SK-MEL-5 (cell line): ENCODE data around the gene LUZP4. TPM values are rescaled to one million over a fixed set of nuclear protein-coding genes. Genes with fewer than 3 reads are reported as not detected.

ENCODE experiments used
- DNase-seq: peaks from one replicate; pipeline ENCODE4 v3.0.0-alpha.2; 2016; ENCODE audit warnings: low read depth, low spot score
- in situ Hi-C: cut with HindIII; loops from 2 replicates; pipeline ENCODE4 v1.10.0; 2016; ENCODE audit warnings: low sequenced_read_pairs, high pct_unique_total_duplicates, low pct_unique_long_range_greater_than_20kb
- polyA plus RNA-seq, 2 experiments: library from polyadenylated mRNA; depleted of rRNA; stranded (reverse); fragments of >200 nt; gene quantifications; 2 replicates each; pipeline ENCODE4 v1.2.3, GENCODE V29; 2015
- total RNA-seq: library from RNA; depleted of rRNA; stranded (reverse); fragments of >200 nt; shearing (Covaris generic); gene quantifications from 2 replicates; pipeline ENCODE4 v1.2.3, GENCODE V29; 2014; rRNA removed

LUZP4 gene
- total RNA-seq = 19.1 and 22.2 TPM in 2 replicates
- polyA plus RNA-seq (2015; cell fraction: cytosol; rRNA removed) = 4.3 and 4.6 TPM in 2 replicates
- polyA plus RNA-seq (2015; cell fraction: nucleus; rRNA removed) = 2.1 and 3.6 TPM in 2 replicates

GRCh38 chrX:115289465-115289864 lies at the start of gene LUZP4:
TSS of gene LUZP4 (plus strand) at chrX:115289715. CDS start at chrX:115289760, 45 bp downstream.
- in situ Hi-C loops = no loop called here
- no peak for DNase-seq

DNA sequence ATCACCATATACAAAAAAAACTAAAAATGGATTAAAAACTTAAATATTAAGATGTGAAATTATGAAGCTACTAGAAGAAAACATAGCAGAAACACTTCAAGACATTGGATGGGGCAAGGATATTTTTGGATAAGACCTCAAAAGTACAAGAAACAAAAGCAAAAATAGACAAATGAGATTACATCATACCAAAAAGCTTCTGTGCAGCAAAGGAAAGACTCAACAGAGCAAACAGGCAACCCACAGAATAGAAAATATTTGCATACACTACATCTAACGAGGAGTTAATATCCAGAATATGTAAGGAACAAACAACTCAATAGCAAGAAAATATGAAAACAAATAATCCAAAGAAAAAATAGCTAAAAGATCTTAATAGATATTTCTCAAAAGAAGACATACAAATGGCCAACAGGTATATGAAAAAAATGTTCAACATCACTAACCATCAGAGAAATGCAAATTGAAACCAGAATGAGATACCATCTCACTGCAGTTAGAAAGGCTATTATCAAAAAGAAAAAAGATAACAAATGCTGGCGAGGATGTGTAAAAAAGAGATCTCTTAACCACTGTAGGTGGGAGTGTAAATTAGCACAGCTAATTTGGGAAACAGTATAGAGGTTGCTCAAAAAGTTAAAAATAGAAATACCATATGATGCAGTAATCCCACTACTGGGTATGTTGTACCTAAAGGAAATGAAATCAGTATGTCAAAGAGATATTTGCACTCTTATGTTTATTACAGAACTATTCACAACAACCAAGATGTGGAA lies 37.9 kb upstream of the LUZP4 start:
- in situ Hi-C loops = no loop called here
- DNase-seq = no peak

GRCh38 chrX:115255003-115255402 lies 34.5 kb upstream of the LUZP4 start:
- in situ Hi-C loops = no loop called here

DNA sequence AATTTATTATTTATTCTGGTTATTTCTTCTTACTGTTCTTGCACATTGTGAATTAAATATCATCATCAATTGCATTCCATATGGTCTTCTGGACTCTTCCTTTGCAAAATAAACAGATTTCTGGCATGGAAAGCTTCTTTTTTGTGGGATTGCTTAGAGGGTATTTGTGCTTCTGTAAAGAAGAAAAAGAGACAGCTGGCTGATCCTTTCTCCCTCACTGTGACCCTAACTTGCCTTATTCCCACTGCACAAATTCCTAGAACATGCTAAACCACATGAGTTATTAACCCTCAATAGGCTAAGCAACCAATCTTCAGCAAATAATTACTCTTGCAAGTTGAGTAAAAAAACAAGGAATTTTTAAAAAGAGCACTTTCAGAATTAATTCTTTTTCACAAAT lies 31.8 kb upstream of the LUZP4 start:
- no peak for DNase-seq
- in situ Hi-C loops = no loop called here

More at GRCh38 chrX:115255003-115255402, 34.5 kb upstream of the LUZP4 start:
- no peak for DNase-seq

DNA sequence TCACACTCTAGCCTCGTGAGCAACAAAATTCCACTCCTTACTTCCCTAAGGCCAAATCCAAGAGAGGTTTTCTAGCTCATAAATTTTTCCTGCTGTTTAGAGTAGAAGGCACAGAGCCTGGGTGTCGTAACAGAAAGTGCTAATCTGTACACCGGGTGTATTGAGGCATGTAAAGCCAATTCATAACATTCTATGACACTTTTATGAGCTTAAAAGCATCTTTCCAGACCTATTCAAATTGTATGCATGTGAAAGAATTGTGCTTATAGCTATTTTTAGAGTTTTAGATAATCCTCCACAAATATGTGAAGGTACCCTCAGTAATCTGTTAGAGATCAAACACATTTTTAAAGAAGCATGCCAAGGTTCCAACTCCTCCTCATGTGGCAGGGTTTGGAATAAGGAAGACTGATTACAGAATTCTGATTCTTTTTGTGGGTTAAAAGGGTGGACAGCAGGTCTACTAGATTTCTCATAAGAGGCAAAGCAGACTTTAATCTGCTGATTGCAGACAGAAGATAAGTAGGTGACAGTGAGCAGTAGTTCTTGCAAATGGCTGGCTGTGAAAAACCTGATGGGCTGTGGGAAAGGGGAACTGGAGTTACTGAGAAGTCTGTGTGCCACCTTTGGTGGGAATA lies 30.2 kb upstream of the LUZP4 start:
- no peak for DNase-seq
- in situ Hi-C loops = no loop called here

- in situ Hi-C loops = no loop called here
- no peak for DNase-seq
These were observed 29.2 kb upstream of the LUZP4 start for GRCh38 chrX:115260330-115260729.

- DNase-seq = no peak
- in situ Hi-C loops = no loop called here
These were observed 28.4 kb upstream of the LUZP4 start for GRCh38 chrX:115261148-115261547.

DNA sequence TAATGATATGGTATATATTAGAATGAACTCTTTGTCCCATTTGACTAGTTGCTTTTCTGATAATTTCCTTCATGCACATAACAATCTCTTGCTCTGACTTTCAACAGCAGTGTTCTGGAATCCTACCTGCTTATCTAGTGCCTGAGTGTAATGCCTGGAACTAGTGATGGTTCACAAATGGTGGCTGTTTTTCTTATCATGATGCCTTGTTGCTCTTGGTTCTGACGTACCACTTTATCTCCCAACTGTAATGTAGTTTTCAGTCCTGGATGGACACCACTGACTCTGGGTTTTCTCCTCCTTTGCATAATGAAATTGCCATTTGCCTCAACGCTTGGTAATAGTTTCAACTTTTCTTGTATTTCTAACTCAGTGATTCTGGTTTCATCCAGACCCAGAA lies 25.5 kb upstream of the LUZP4 start:
- DNase-seq = no peak
- in situ Hi-C loops = no loop called here

GRCh38 chrX:115266300-115266699 lies 23.2 kb upstream of the LUZP4 start:
- in situ Hi-C loops = no loop called here
- DNase-seq = no peak

DNA sequence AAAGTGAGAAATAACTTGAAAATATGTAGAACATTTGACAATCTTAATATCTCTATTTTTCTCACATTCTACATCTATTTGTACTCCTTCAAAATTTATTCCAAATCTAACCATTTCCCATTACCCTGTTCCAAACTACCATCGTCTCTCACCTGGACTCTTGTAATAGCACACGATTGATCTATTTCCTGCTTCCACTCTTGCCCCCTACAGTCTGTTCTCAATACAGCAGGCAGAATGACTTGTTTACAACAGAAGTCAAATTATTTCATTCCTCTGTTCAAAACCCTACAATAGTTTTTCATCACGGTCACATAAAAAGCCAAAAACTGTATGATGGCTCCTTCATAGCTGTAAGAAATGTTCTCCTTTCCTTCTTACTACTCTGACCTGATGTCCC lies 21.1 kb upstream of the LUZP4 start:
- peak; percentile 30 for DNase-seq

DNA sequence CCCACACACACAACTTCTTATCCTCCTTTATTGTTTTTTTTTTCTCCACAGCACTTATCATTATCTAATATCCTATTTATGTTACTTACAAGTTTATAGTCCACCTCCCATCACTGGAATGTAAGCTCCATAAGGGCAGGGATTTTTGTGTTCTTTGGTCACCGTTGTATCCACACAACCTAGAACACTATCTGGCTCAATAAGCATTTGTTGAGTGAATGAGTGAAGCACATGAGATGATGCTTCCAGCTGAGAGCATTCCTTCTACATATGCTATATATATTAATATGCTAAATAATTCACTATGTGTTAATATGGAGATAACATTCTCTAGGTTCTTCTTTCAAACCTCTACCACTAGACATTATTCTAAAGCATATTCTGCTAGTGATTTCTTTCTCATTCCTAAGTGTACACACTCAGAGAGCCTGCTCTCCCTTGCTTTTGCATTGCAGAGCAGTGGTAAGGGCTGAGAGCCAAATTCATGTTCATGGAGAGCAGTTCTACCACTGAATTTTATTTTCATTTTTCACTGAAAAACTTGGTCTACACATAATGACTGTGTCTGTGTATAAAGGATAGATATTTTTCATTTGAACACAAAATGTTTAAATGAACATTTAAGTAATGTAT lies 20.3 kb upstream of the LUZP4 start:
- in situ Hi-C loops = no loop called here
- DNase-seq = no peak

More for the DNA sequence above, 21.1 kb upstream of the LUZP4 start:
- in situ Hi-C loops = no loop called here

DNA sequence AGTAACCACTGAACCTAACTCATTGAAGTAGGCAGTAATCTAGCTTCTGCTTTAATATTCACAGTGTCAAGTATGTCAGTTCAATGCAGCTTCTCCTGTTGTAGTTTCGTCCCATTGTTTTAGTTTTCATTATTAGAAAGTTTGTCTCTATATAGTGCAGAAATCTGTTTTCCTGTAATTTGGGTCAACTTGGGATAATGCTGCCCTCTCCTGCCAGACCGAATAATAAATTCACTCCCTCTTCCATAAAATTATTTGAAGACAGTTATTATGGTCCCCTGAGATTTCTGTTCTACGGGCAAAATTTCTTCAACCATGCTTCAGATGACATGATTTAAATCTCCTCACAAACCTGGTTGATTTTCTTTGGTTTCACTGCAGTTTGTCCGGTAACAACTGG lies 4.6 kb upstream of the LUZP4 start:
- peak; percentile 28 for DNase-seq
- in situ Hi-C loops = no loop called here

GRCh38 chrX:115297189-115297588 lies 7.7 kb downstream of the LUZP4 start:
- in situ Hi-C loops = no loop called here
- DNase-seq = no peak

GRCh38 chrX:115311139-115311538 lies 21.6 kb downstream of the LUZP4 start:
- in situ Hi-C loops = no loop called here

DNA sequence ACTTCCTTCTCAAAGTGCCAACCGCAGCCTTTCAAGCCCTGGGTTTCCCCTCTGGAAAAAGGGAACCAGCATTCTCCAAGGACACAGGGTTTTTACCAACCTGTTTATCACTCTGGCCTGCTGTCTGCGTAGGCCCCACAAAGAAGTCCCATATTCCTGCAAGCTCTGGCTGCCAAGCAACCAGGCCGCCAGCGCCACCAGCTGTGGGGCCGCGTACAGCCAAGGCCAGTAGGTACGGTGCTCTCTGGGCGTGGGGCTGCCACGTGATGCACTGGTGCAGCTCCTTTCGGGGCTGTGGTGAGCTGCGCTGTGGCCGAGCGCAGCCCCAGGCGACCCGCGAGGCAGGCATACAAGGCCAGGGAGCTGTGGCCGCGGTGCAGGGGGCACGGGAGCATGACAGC lies 22.1 kb downstream of the LUZP4 start:
- DNase-seq = no peak
- in situ Hi-C loops = no loop called here

More at GRCh38 chrX:115311139-115311538, 21.6 kb downstream of the LUZP4 start:
- no peak for DNase-seq

- no peak for DNase-seq
- in situ Hi-C loops = no loop called here
These were observed 28.6 kb downstream of the LUZP4 start for GRCh38 chrX:115318139-115318538.

GRCh38 chrX:115322375-115322774 lies 32.9 kb downstream of the LUZP4 start:
- in situ Hi-C loops = no loop called here
- DNase-seq = no peak

DNA sequence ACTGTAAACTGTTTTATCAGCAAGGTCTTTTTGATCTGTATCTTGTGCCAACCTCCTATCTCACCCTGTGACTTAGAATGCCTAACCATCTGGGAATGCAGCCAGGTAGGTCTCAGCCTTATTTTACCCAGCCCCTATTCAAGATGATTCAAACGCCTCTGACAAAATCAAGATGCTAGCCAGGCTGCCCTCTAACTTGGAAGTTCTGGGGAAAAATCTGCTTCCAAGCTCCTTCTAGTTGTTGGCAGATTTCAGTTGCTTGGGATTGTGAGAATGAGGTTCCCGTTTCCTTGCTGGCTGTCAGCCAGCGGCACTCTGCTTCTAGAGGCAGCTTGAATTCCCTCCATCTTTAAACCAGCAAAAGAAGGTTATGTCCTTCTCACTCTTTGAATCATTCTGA lies 34.7 kb downstream of the LUZP4 start:
- in situ Hi-C loops = no loop called here
- DNase-seq = no peak
